ELR (cell line): ENCODE data around the gene PPP1R12C.

Experiments used
- DNase-seq: peaks from one replicate; pipeline ENCODE4 v3.0.0-alpha.2; 2015; ENCODE audit warnings: low read depth

PPP1R12C gene

DNA sequence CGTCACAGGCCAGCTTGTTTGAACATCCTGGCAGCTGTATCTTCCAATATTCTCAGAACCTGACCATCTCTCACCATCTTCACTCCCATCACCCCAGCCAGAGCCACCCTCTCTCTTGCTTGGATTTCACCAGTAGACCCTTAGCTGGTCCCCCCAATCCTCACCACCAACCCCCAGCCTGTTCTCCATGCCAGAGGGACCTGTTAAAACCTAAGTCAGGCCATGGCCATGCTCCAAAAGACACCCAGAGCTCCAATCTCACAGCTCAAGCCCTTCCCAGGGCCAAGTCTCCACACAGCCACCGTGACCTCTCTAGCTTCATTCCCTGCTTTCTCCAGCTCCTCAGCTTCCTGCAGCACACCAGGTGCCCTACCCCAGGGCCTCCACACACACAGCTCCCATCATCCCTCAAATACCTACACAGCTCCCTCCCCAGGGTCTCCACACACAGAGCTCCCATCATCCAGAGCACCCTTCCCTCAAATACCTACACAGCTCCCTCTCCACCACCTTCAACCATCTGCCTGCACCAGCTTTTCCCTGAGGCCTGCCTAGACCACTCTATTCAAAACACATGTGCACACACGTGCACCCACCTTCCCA, 28.0 kb downstream of the PPP1R12C start:
- DNase-seq = no peak

DNA sequence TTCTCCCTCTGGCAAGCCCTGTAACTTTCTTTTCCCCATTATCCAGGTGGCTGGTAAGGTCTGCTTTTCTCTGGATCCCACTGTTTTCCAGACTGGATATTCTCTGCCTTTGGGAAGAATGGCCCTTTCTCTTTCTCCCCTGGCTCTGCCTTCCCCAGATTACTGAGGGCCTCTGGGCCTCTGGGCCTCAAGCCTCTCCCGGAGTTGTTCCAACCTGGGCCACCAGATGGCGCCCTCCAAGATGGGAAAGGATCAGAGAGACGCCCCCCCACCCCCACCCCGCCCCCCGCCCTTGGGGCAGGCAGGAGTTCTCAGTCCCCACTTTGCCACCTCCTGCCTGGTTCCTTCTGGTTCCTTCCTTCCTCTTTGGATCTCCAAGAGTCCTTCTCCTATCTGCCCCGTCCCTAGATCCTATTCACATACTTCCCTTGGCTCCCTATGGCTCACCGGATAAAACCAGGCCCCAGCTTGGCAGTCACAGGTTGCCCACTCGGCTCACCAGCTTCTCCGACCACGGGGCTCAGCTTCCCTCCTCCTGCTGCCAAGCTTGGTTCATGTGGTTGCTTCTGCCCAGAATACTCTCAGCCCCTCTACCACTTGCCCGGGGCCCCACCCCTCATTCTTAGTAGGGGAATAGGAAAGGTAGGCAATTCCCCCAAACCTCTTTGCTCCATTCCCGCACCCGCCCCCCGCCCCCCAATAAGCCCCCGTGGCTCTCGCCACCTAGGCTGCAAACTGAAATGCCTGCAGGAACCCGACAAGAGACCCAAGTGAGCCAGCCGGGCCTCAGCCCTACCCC, 28.7 kb downstream of the PPP1R12C start:
- DNase-seq = peak; percentile 82

DNA sequence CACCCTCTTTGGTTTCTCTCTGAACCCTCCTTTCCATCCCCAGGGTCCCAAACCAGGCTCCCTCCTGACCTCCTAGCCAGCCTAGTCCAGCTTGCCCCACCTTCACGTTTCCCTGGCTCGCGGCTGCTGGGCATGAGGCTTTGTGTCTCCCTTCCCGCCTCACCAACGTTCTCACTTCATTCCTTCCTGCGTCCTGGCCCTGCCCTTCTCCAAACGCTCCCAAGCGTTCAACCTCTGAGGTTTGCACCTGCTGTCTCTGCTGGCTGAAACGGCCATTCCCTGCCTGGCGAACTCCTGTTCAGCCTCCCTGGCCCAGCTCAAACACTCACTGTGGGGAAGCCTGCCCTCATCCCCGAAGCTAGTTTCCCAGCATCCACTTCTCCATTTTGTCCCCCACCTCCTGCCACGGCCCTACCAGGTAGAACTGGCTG, 29.4 kb downstream of the PPP1R12C start:
- no peak for DNase-seq

DNA sequence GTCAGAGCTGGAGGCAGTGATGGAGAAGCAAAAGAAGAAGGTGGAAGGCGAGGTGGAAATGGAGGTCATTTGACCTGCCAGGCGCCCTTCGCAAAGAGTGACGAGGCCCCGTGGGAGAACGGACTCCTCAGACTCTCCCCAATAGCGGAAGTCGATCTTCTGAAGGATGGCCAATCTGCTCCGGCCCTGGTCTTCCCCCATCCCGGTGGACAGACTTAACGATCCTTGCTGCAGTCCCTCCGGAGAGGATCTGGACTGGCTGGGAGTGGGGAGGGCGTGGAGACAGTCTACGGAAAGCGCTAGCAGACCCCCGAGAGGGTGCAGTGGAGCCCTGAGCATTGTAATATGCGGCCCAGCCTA, 29.9 kb downstream of the PPP1R12C start:
- peak; percentile 50 for DNase-seq

DNA sequence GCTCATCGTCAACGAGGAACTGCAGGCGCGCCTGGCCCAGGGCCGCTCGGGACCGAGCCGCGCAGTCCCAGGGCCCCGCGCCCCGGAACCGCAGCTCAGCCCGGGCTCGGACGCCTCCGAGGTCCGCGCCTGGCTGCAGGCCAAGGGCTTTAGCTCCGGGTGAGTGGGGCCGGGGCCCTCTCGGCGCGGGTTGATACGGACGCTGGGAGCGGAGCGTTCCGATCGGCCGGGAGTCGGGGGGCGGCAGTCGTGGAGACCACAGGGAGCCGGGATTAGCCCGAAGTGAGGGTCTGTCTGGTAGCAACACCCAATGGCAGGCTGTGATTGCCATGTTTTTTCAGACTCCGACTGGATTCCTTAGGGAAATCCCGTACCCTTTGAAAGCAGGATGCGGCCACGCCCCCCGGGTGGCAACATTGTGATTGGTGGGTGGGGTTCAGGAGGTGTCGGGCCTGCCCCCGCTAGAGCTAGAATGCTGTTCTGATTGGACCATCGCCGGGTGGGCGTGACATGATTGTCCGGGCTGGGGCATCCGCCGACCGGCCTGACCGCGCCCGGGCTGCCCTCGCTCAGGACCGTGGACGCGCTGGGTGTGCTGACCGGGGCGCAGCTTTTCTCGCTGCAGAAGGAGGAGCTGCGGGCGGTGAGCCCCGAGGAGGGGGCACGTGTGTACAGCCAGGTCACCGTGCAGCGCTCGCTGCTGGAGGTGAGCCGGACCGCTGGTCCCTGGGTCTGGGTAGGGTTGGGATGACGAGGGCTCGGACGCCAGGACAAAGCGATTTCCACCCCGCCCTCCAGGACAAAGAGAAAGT, 30.5 kb downstream of the PPP1R12C start:
- DNase-seq = peak; percentile 96

DNA sequence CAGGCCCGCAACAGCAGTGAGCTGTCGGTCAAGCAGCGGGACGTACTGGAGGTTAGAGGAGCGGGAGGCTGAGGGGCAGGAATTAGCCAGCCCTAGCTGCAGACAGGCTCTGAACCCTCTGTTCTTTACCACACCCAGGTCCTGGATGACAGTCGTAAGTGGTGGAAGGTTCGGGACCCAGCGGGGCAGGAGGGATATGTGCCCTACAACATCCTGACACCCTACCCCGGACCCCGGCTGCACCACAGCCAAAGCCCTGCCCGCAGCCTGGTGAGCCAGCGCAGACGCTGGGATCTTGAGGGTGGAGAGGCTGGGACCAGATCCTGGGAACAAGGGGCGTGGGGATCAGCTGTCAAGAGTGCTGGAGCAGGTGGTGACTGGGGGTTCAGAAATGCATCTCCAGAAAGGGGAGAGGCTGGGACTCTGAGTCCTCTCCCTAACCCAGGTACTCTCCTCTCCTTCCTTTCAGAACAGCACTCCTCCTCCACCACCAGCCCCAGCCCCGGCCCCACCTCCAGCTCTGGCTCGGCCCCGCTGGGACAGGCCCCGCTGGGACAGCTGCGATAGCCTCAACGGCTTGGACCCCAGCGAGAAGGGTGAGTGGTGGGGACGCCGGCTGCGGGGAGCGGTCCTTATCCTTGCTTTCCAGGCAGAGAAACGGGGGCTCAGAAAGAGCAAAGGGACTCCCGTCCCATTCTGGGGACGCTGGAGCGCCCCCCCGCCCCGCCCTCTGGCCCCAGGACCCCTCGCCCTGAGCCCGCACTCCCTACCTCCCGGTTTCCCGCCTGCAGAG, 31.3 kb downstream of the PPP1R12C start:
- no peak for DNase-seq

DNA sequence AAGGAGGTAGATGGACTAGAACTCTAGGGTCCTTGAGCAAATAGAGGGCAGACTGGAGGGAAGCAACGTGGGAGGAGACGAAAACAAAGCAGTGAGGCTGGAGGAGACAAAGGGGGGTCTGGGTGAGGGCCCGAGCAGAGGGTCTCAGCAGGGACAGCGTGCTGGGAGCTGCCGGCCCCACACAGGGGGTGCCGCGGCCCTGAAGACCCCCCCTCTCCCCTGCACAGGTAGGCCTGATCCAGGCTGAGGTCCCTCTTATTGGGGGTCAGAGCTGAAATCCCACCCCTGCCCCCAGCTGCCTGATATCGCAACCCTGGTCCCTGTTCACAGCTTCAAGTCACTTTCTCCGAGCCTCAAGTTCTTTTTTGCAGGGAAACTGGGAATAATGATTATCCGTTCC, 33.0 kb downstream of the PPP1R12C start:
- DNase-seq = no peak

DNA sequence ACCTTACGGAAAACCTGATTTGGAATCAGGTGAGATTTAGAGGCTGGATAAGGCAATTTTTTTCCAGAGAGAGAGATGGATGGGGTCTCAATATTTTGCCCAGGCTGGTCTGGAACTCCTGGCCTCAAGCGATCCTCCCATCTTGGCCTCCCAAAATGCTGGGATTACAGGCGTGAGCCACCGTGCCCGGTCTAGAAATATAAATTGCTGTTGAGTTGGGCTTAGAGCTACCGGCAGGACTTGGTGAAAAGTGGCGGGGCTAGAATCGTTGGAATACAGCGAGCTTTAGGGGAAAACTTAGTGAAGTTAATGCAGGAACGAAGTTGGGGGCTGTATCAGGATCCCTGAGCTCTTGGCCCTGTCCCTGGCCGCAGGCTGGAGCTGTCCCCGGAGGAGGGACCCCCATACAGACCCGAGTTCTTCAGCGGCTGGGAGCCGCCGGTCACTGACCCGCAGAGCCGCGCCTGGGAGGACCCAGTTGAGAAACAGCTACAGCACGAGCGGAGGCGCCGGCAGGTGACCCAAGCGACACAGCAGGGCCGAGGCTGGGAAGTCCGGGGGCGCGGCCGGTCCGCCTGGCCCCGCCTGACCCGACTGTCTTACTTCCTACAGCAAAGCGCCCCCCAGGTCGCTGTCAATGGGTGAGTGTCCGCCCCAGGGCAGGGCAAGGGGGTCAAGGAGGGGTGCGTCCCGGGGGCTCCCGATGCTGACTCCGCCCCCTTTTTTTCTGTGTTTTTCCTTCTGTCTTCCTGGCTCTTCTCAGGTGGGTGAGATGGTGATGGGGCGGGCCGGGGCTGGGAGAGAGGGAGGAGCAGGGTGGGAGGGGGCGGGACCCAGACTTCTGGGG, 34.2 kb downstream of the PPP1R12C start:
- no peak for DNase-seq

DNA sequence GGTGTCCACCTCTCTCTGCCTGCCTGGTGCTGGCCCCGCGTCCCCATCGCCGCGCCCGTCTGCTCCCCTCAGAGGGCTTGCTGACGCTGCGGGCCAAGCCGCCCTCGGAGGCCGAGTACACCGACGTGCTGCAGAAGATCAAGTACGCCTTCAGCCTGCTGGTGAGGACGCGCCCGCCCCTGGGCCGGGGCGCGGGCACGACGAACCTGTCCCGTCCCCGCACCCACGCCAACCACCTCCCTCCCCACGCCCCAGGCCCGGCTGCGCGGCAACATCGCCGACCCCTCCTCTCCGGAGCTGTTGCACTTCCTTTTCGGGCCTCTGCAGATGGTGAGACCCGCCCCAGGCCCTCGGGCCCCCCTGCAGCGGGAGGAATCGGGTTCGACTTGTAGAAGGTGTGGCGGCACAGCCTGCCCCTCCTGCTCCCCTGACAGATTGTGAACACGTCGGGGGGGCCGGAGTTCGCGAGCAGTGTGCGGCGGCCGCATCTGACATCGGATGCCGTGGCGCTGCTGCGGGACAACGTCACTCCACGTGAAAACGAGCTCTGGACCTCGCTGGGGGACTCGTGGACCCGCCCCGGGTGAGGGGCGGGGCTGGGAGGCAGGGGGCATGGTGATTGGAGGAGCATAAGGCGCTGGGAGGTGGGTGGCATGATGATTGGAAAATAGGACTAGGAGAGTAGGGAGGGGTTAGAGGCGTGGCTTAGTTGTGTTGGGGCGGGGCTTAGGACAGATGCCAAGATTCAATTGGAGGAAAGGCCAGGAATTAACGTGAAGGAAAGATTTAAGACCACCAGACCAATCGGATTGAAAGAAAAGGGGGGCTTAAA, 35.2 kb downstream of the PPP1R12C start:
- peak; percentile 43 for DNase-seq

DNA sequence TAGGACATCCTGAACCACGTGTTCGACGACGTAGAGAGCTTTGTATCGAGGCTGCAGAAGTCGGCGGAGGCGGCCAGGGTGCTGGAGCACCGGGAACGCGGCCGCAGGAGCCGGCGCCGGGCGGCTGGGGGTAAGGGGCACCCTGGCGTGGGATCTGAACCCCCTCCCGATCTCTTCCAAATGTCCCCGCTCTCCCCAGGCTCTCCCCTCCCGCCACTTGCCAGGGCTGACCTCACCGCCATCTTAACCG, 35.7 kb downstream of the PPP1R12C start:
- DNase-seq = no peak

DNA sequence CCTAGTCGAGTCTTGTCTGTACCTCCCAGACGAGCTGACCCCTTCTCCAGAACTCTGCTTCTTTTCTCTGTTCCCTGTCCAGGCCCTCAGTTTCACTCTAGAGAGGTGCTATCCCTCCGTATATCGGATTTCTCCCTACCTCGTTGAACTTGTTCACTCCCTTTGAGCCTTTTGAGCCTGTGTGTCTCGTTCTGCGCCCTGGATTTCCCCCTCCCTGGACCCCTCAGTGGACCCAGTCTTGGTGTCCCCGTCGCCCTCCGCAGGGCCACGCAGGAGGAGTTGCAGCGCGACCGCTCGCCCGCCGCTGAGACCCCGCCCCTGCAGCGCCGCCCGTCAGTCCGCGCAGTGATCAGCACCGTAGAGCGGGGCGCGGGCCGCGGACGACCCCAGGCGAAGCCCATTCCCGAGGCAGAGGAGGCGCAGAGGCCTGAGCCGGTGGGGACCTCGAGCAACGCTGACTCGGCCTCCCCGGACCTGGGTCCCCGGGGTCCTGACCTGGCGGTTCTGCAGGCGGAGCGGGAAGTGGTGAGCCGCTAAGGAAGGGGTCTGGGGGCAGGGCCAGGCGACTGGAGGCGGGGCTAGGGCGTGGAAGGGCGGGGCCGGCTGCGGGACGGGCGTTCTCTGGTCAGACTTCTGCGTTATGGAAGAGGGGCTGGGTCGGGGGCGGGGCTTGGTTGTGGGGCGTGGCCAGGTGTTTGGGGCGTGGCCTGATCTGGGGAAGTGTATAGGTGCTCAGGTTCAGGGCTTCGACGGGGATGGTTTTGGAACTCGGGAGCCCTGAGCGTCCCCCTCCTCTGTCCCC, 36.3 kb downstream of the PPP1R12C start:
- peak; percentile 49 for DNase-seq

DNA sequence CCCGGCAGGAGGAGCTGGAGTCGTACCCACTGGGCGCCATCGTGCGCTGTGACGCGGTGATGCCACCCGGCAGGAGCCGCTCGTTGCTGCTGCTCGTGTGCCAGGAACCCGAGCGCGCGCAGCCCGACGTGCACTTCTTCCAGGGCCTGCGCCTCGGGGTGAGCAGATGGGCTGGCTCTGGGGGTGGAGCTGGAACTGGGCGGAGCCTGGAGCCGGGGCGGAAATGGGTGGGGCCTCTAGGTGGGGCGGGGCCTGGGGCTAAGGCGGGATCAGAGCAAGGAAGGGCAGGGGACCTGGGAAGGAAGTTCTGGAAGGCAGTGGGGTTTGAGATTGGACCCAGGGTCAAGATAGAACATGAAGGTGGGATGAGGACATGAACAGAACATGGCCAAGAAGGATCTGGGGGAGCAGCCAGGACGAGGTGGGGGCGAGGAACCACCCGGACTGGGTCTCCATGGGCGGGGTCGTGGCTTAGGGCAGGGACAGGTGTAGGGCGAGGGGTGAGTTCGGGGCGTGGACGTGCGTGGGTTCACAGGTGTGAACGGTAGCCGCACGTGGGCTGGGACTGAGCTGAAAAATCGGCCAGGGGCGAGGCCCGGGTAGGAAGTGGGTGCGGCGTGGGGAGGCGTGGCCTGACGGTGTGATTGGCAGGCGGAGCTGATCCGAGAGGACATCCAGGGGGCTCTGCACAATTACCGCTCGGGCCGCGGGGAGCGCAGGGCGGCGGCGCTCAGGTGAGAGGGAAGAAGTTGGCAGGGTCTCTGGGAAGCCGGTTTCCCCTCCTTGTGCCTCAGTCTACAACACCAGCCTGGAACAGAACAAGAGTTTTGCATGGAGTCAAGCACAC, 37.1 kb downstream of the PPP1R12C start:
- peak; percentile 64 for DNase-seq

DNA sequence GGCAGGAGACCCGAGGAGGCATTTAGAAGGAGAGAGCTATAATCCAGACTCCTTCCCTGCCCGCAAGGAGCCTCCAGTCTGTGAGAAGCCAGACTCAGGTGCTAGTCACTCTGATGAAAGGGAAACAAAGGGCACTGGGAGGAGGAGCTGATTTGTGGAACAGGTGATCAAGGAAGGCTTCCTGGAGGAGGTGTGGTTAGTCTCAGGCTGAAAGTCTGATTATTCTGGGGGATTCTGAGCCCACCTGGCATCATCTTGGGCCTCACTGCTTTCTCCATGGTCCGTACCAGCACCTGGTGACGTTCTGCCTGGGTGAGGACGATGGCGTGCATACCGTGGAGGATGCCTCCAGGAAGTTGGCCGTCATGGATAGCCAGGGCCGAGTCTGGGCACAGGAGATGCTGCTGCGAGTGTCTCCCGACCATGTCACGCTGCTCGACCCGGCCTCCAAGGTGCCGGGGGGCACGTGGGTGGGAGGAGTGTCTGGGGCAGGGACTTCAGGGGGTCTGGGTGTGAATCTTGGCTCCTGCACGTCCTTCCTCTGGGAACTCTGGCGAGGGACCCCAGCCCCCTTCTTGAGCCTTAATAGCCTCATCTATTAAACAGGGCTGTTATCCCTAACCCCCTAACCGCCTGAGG, 37.9 kb downstream of the PPP1R12C start:
- DNase-seq = no peak

DNA sequence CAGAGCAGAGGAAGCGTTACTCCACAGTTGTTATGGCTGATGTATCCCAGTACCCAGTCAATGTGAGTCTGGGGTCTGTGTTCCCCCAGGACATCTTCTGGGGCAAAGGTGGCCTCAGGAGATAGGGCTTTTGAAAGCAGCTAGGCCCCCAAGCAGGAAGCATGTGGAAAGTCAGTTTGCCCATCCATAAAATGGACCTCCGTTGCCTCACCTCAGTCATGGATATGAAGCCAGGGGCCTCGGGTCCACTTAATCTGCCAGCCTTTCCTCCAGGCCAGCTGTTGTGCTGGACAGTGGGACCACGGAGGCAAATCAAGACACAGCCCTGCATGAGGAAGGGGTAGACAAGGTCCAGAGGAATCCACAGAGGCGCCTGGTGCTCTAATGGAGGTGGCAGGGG, 38.4 kb downstream of the PPP1R12C start:
- DNase-seq = no peak

DNA sequence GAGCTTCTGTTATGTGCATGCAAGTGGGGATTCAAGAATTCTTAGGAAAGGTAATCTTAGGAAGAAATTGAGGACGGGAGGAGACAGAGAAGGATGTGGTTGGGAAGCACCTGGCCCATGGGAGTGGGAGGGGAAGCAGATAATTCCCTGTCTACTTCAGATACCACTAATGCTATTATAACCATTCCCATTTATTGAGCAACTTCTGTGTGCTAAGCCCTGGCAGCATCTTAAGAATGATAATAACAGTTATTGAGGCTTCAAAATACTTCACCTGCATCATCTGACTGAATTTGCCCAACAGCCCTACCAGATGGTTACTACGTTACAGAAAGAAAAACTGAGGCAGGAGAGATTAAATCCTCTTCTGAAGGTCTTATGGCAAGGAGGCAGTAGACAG, 40.3 kb downstream of the PPP1R12C start:
- no peak for DNase-seq

DNA sequence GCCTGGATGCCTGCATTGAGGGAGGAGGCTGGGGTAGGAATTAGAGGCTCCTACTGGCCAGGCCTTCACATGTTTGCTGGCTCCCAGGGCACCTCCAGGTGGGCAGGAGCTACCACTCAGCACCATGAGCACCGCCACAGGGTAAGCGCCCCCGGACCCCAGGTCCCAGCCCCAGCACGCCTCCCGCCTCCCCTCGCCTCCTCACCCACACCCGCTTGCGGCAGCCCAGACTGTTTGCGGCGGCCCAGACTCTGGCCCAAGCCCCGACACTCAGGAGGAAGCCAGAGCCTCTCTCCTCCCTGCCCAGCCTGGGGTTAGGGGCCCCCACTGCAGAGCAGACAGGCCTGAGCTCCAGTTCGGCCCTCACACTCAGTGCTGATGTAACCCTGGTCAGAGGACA, 41.1 kb downstream of the PPP1R12C start:
- no peak for DNase-seq

DNA sequence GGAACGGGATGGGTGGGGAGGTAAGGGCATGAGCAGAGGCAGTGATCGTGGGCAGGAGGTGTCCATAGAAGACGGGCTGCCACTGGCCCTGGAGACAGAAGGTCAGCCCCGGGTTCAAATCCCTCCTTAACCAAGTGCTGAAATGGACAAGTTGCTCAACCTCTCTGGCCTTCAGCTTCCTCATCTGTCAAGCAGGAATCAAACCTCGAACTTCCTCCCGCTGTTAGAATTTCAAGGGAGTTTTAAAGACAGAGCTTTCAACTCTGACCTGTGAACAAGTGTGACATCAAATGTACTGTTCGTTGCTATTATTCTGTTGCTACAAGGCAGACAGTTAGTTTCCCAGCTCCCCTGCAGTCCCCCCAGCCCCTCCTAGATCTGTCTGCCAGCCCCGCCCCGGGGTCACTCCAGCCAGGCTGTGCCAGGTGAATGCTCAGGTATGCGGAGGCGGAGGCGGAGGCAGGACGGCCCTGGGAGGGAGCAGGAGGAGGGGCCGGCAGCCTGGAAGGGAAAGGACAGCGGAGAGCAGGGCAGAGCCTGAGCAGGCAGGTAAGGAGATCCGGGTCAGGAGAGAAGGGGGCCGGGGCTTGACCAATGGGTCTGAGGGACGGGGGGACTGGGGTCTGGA, 42.0 kb downstream of the PPP1R12C start, which contains the start of gene EPS8L1:
EPS8L1 (plus strand) TSS at position 499 of the 628 bp plus-strand sequence. CDS start 576 bp downstream, outside the sequence.
- DNase-seq = no peak

DNA sequence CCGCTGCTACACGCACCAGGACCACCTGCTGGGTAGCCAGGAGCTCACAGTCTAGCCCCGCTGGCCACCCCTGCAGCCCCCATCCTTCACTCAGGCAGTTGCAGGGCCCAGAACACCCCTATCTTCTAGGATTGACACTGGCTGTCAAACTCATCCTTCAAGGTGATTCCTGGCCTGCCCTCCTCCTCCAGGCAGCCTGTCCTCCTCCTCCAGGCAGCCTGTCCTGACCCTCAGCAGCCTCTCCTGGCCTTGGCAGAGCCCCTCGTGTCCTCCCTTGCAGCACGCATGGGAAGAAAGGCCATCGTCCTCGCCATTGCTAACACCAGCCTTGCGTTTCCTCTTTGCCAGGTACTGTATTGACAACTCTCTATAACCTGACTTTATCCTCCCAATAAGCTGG, 45.5 kb downstream of the PPP1R12C start:
- no peak for DNase-seq
